ENCODE data around the gene YBEY. TPM values are rescaled to one million over a fixed set of nuclear protein-coding genes. Genes with fewer than 3 reads are reported as not detected.

The YBEY gene
- total and polyA plus RNA-seq, 2 experiments from 2014 or later = 16.4 to 19.1 TPM

GRCh38 chr21:46295996-46296752 lies 10.0 kb downstream of the YBEY start:
- Histone ChIP-seq H3K79me2 (ENCODE audit: insufficient read depth) (0 out of 2 replicates have a peak, but pooled peaks cover 4% of the 10 kb centered on the region), H3K27ac (peak overlapping the region; percentile 38), H4K20me1 (ENCODE audit: insufficient read depth) (no peaks in the 10 kb centered on the region), H3K27me3 (replicated peaks; ENCODE audit: insufficient read depth) (no peaks in the 10 kb centered on the region), H3F3A (ENCODE audit: insufficient read depth) (no peaks in the 10 kb centered on the region), H3K9me3 (ENCODE audit: low read depth) (no peaks in the 10 kb centered on the region), H3K4me1 (ENCODE audit: insufficient read depth) (peaks cover 21% of the 10 kb centered on the region), H3K4me3 (no peak overlapping the region), H3K4me2 (ENCODE audit: unreplicated experiment) (peak overlapping the region; percentile 28), H3K9ac (peak overlapping the region; percentile 27), H2AFZ (peak overlapping the region; percentile 65), H3K36me3 (ENCODE audit: low read depth) (no peaks in the 10 kb centered on the region), H3K9me2 (ENCODE audit: insufficient read depth) (no peaks in the 10 kb centered on the region)
- in situ Hi-C loops (cut with MboI) = no loop called here
- TF ChIP-seq EZH2phosphoT487 (IDR thresholded peaks at IDR 0.05; ENCODE audit: insufficient read depth, low read depth) (no peak), EZH2 (IDR thresholded peaks at IDR 0.05; ENCODE audit: insufficient read depth, poor library complexity, severe bottlenecking) (no peak)
- DNase-seq = peak; percentile 92
- 25 to 28% methylated on average over 26 to 29 of the region's 29 CpGs for WGBS, 2 experiments (ENCODE audit: low coverage in 1 of 2, low lambda C conversion rate in 2 of 2, missing lambda C conversion rate in 2 of 2)

GRCh38 chr21:46297338-46298271 lies 11.5 kb downstream of the YBEY start:
- TF ChIP-seq EZH2phosphoT487 (IDR thresholded peaks at IDR 0.05; ENCODE audit: insufficient read depth, low read depth) (no peak), EZH2 (IDR thresholded peaks at IDR 0.05; ENCODE audit: insufficient read depth, poor library complexity, severe bottlenecking) (no peak)
- Histone ChIP-seq H3K9me2 (ENCODE audit: insufficient read depth) (no peaks in the 10 kb centered on the region), H3K79me2 (ENCODE audit: insufficient read depth) (no peaks in the 10 kb centered on the region), H4K20me1 (ENCODE audit: insufficient read depth) (no peaks in the 10 kb centered on the region), H3K4me2 (ENCODE audit: unreplicated experiment) (peak overlapping the region; percentile 46), H3K27ac (no peak overlapping the region), H3K27me3 (replicated peaks; ENCODE audit: insufficient read depth) (no peaks in the 10 kb centered on the region), H2AFZ (peak overlapping the region; percentile 76), H3K9me3 (ENCODE audit: low read depth) (no peaks in the 10 kb centered on the region), H3K4me3 (peak overlapping the region; percentile 41), H3K36me3 (ENCODE audit: low read depth) (no peaks in the 10 kb centered on the region), H3K9ac (peak overlapping the region; percentile 45), H3F3A (ENCODE audit: insufficient read depth) (no peaks in the 10 kb centered on the region), H3K4me1 (ENCODE audit: insufficient read depth) (peaks cover 21% of the 10 kb centered on the region)
- 11 to 12% methylated on average over 80 to 84 of the region's 84 CpGs for WGBS, 2 experiments (ENCODE audit: low coverage in 1 of 2, low lambda C conversion rate in 2 of 2, missing lambda C conversion rate in 2 of 2)
- peak; percentile 60 for DNase-seq
- in situ Hi-C loops (cut with MboI) = no loop called here

- no peaks in the 10 kb centered on the region for H3K79me2 ChIP-seq (ENCODE audit: insufficient read depth)
- TF ChIP-seq EZH2 (IDR thresholded peaks at IDR 0.05; ENCODE audit: insufficient read depth, poor library complexity, severe bottlenecking) (no peak), EZH2phosphoT487 (IDR thresholded peaks at IDR 0.05; ENCODE audit: insufficient read depth, low read depth) (no peak)
- no peak overlapping the region for H2AFZ ChIP-seq
- H3K9ac ChIP-seq = no peak overlapping the region
- no peaks in the 10 kb centered on the region for H3K36me3 ChIP-seq (ENCODE audit: low read depth)
- no peaks in the 10 kb centered on the region for H4K20me1 ChIP-seq (ENCODE audit: insufficient read depth)
- H3K9me2 ChIP-seq (ENCODE audit: insufficient read depth) = no peaks in the 10 kb centered on the region
- H3K4me3 ChIP-seq = no peak overlapping the region
- H3K9me3 ChIP-seq (ENCODE audit: low read depth) = no peaks in the 10 kb centered on the region
- DNase-seq = no peak
- H3K4me1 ChIP-seq (ENCODE audit: insufficient read depth) = peaks cover 21% of the 10 kb centered on the region
- no peak overlapping the region for H3K27ac ChIP-seq
- no peak overlapping the region for H3K4me2 ChIP-seq (ENCODE audit: unreplicated experiment)
- no peaks in the 10 kb centered on the region for H3F3A ChIP-seq (ENCODE audit: insufficient read depth)
- 81 to 82% methylated on average over 9 of the region's 9 CpGs for WGBS, 2 experiments (ENCODE audit: low coverage in 1 of 2, low lambda C conversion rate in 2 of 2, missing lambda C conversion rate in 2 of 2)
- H3K27me3 ChIP-seq (replicated peaks; ENCODE audit: insufficient read depth) = no peaks in the 10 kb centered on the region
- in situ Hi-C loops (cut with MboI) = no loop called here
These were observed 13.0 kb downstream of the YBEY start for GRCh38 chr21:46299167-46299566.

- no peak for DNase-seq
These were observed 15.6 kb downstream of the YBEY start for GRCh38 chr21:46301759-46302158.

More at GRCh38 chr21:46301759-46302158, 15.6 kb downstream of the YBEY start:
- Histone ChIP-seq H2AFZ (no peak overlapping the region), H3K27me3 (replicated peaks; ENCODE audit: insufficient read depth) (no peaks in the 10 kb centered on the region), H3K4me2 (ENCODE audit: unreplicated experiment) (no peak overlapping the region), H3K9ac (no peak overlapping the region), H3K9me3 (ENCODE audit: low read depth) (no peaks in the 10 kb centered on the region), H3K27ac (no peak overlapping the region), H4K20me1 (ENCODE audit: insufficient read depth) (no peaks in the 10 kb centered on the region), H3K9me2 (ENCODE audit: insufficient read depth) (no peaks in the 10 kb centered on the region), H3K4me1 (ENCODE audit: insufficient read depth) (peaks cover 1% of the 10 kb centered on the region; the same call in 1 of the 2 replicates), H3F3A (ENCODE audit: insufficient read depth) (no peaks in the 10 kb centered on the region), H3K79me2 (ENCODE audit: insufficient read depth) (no peaks in the 10 kb centered on the region), H3K4me3 (no peak overlapping the region), H3K36me3 (ENCODE audit: low read depth) (no peaks in the 10 kb centered on the region)
- TF ChIP-seq EZH2phosphoT487 (IDR thresholded peaks at IDR 0.05; ENCODE audit: insufficient read depth, low read depth) = no peak
- TF ChIP-seq EZH2 (IDR thresholded peaks at IDR 0.05; ENCODE audit: insufficient read depth, poor library complexity, severe bottlenecking) = no peak
- in situ Hi-C loops (cut with MboI) = no loop called here
- 92 to 97% methylated on average over 12 of the region's 14 CpGs for WGBS, 2 experiments (ENCODE audit: low coverage in 1 of 2, low lambda C conversion rate in 2 of 2, missing lambda C conversion rate in 2 of 2)

Measured in GM23248 (cell line).